GM12891 (cell line): ENCODE data around the gene BOLL.

Experiments
- POLR2A ChIP-seq: IDR thresholded peaks from 2 replicates; pipeline ENCODE4 v1.6.1; 2011; ENCODE audit warnings: low read depth, low read length, control low read depth
- POLR2AphosphoS5 ChIP-seq: IDR thresholded peaks from 2 replicates; pipeline ENCODE4 v1.6.1; 2011; ENCODE audit warnings: low read depth, low read length, control low read depth
- SPI1 ChIP-seq: IDR thresholded peaks from 2 replicates; pipeline ENCODE4 v1.6.1; 2011; ENCODE audit warnings: low read depth, low read length, control low read depth
- TAF1 ChIP-seq: IDR thresholded peaks from 2 replicates; pipeline ENCODE4 v1.6.1; 2011; ENCODE audit warnings: low read depth, low read length, control low read depth

DNA sequence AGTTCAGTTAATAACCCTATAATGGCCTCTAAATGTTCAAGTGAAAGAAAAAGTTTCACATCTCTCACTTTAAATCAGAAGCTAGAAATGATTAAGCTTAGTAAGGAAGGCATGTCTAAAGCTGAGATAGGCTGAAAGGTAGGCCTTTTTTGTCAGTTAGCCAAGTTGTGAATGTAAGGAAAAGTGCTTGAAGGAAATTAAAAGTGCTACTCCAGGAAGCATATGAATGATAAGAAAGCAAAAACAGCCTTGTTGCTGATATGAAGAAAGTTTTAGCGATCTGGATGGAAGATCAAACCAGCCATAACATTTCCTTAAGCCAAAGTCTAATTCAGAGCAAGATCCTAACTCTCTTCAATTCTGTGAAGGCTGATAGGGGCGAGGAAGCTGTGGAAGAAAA lies 29.4 kb upstream of the BOLL start:
- TF ChIP-seq POLR2AphosphoS5: no peak
- no peak for TF ChIP-seq TAF1
- TF ChIP-seq POLR2A: no peak
- no peak for TF ChIP-seq SPI1
